H1 (cell line): Measurements from ENCODE around the gene ALPL. TPM values are rescaled to one million over a fixed set of nuclear protein-coding genes. Genes with fewer than 3 reads are reported as not detected.

ENCODE experiments used
- NRF1 ChIP-seq: IDR thresholded peaks from 2 replicates; pipeline ENCODE4 v1.6.1; 2011; ENCODE audit warnings: mild to moderate bottlenecking, low read depth, low read length, improper control_type of control experiment
- TAF1 ChIP-seq: IDR thresholded peaks from 2 replicates; pipeline ENCODE4 v1.6.1; 2011; ENCODE audit warnings: mild to moderate bottlenecking, low read depth, low read length
- polyA plus RNA-seq, 7 experiments: library from polyadenylated mRNA; depleted of rRNA in 3 of 7; stranded (reverse) in 5 of 7; unstranded in 2 of 7; fragments of >200 nt in 5 of 7; fragments of 200-250 nt in 2 of 7; gene quantifications; 1 replicate in 5 of 7; 2 replicates in 1 of 7; 4 replicates in 1 of 7; pipeline versions ENCODE4 v1.2.1 to v1.2.3, GENCODE V29; 2011 to 2013; ENCODE audit warnings: missing spikeins in 2 of 7, mixed read lengths in 2 of 7
- total RNA-seq: library from RNA; stranded (reverse); fragmentation: NEBNext Ultra II Directional; extraction: Animal tissue kit (Norgen Biotek cat#: 25700); gene quantifications from 2 replicates; pipeline ENCODE4 v1.2.1, GENCODE V29; 2021

ALPL gene
- total and polyA plus RNA-seq, 2 of the 8 experiments (the other 6 are each of a cell fraction or from before 2014, with no cell fraction given) = 175 to 362 TPM

DNA sequence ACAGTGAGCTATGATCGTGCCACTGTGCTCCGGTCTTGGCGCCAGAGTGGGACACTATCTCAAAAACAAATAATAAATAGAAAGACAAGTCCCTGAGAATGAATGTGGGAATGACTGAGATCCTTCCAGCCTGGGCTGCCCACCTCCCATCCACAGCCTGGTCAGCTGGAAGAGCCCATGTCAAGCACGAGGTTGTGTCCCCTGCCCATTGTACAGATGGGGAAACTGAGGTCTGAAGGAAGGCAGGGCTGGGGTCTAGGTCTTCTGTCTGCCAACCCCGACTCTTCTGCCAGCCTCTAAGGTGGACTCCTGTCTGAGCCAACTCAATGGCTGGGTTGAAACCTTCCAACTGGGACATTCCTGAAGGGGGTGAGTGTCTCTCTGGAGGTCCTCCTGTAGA, 80.4 kb downstream of the ALPL start (continued):
- TF ChIP-seq NRF1 (no peak), TAF1 (no peak)
